GM19035 (cell line): Measurements from ENCODE around the gene C4orf36.

ENCODE experiments used
- ATAC-seq: cut with Tn5 transposase; IDR thresholded peaks from one replicate; pipeline ENCODE4 v1.9.1; 2021; ENCODE audit not compliant: unreplicated experiment

C4orf36 gene

GRCh38 chr4:86891762-86892635, at the start of gene C4orf36:
TSS of gene C4orf36 (minus strand) at chr4:86892422. CDS start at chr4:86891520, 902 bp downstream.
- peak; percentile 75 for ATAC-seq

- ATAC-seq = no peak
Measured at GRCh38 chr4:86940920-86941460, 48.8 kb upstream of the C4orf36 start.

GRCh38 chr4:86939729-86940575, 47.7 kb upstream of the C4orf36 start:
- peak; percentile 59 for ATAC-seq

GRCh38 chr4:86938771-86939520, 46.7 kb upstream of the C4orf36 start:
- ATAC-seq = no peak

GRCh38 chr4:86935853-86936733, 43.9 kb upstream of the C4orf36 start:
- ATAC-seq = peak; percentile 34

GRCh38 chr4:86935566-86935852, 43.3 kb upstream of the C4orf36 start:
- peak; percentile 0 for ATAC-seq

- ATAC-seq = peak; percentile 50
Measured at GRCh38 chr4:86934771-86935565, 42.7 kb upstream of the C4orf36 start, which contains the start of gene AFF1. TSS of gene AFF1 (plus strand) at chr4:86935011. CDS start at chr4:86948534, 13,523 bp downstream.

- no peak for ATAC-seq
Measured at GRCh38 chr4:86934147-86934770, 42.0 kb upstream of the C4orf36 start.

- ATAC-seq = no peak
Measured at GRCh38 chr4:86928400-86929255, 36.4 kb upstream of the C4orf36 start.

- no peak for ATAC-seq
Measured at GRCh38 chr4:86927843-86928395, 35.7 kb upstream of the C4orf36 start.

GRCh38 chr4:86926435-86927086, 34.3 kb upstream of the C4orf36 start:
- no peak for ATAC-seq

- no peak for ATAC-seq
Measured at GRCh38 chr4:86924811-86925210, 32.6 kb upstream of the C4orf36 start.

GRCh38 chr4:86921608-86922252, 29.5 kb upstream of the C4orf36 start:
- no peak for ATAC-seq

GRCh38 chr4:86919561-86920223, 27.5 kb upstream of the C4orf36 start:
- no peak for ATAC-seq

- ATAC-seq = no peak
Measured at GRCh38 chr4:86918539-86919072, 26.4 kb upstream of the C4orf36 start.
